ENCODE results near the gene SCAF8.
"Not testable (repeated sequence)": the region's sequence is repeated elsewhere in the genome, so short reads cannot be mapped to it uniquely, and the experiment has no call there.

Gene SCAF8, protein sequence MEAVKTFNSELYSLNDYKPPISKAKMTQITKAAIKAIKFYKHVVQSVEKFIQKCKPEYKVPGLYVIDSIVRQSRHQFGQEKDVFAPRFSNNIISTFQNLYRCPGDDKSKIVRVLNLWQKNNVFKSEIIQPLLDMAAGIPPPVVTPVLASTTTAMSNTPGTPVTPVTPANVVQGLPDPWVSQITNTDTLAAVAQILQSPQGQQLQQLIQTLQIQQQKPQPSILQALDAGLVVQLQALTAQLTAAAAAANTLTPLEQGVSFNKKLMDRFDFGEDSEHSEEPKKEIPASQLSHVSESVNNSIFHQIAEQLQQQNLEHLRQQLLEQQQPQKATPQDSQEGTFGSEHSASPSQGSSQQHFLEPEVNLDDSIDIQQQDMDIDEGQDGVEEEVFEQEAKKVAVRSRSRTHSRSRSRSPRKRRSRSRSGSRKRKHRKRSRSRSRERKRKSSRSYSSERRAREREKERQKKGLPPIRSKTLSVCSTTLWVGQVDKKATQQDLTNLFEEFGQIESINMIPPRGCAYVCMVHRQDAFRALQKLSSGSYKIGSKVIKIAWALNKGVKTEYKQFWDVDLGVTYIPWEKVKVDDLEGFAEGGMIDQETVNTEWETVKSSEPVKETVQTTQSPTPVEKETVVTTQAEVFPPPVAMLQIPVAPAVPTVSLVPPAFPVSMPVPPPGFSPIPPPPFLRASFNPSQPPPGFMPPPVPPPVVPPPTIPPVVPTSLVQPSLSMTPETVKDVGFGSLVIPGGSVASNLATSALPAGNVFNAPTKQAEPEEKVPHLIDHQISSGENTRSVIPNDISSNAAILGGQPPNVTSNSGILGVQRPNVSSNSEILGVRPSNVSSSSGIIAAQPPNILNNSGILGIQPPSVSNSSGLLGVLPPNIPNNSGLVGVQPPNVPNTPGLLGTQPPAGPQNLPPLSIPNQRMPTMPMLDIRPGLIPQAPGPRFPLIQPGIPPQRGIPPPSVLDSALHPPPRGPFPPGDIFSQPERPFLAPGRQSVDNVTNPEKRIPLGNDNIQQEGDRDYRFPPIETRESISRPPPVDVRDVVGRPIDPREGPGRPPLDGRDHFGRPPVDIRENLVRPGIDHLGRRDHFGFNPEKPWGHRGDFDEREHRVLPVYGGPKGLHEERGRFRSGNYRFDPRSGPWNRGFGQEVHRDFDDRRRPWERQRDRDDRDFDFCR (N-terminal part only)

DNA sequence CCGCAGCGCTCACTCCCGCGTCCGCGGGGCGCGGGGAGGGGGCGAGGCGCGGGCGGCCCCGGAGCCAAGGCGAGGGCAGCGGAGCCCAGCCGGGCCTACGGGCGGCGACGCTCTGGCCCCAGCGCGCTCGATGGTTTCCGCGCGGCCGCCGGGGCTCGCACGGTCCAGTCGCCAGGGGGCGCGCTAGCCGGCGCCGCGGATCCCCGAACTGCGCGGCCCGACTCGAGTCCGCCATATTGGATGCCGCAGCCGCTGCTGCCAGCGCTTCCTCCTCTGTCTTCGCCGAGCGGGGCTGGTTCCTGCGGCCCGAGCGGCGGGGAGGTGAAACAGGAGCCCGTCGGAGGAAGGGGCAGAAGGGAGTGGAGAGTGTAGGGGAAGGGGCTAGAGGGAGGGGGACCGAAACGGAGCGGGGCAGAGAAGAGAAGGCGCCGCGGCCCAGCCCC, at the start of gene SCAF8:
Gene SCAF8, plus strand, starts transcription at position 234 of the 443 bp plus-strand sequence. CDS start 485 bp downstream, outside the sequence.
- peak; percentile 94 for DNase-seq

DNA sequence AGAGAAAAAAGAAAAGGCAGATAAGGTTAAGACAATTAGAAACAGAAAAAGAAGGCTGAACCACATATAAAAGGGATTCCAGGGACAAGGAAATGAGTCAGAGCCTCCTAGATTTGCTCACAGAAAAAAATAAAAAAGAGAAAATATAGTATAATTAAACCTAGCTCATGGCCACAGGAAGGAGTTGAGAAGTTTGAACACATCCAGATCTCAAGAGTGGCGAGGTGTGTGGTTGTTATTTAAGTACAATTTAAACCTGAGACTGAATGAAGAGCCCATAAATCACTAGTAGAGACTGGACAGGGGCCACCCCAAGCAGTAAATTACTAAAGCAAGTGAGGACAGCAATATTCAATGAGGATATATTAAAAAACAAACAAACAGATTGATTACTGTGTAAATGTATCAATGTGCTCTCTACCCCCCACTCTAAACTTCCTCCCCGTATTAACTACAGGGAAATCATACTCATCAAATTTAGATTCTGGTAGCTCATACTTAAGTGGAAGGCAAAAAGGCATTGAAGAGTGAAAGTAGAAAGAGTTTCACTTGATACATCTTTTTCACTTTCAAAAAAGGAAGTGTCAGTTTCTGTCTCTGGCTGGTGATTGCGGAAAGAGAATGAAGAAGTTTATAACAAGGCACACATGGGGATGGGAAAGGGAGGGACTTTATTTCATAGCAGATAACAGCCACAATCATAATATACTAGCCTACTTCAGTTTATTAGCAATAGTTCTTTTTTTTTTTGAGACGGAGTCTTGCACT, 49.3 kb upstream of the SCAF8 start:
- DNase-seq: peak; percentile 91

DNA sequence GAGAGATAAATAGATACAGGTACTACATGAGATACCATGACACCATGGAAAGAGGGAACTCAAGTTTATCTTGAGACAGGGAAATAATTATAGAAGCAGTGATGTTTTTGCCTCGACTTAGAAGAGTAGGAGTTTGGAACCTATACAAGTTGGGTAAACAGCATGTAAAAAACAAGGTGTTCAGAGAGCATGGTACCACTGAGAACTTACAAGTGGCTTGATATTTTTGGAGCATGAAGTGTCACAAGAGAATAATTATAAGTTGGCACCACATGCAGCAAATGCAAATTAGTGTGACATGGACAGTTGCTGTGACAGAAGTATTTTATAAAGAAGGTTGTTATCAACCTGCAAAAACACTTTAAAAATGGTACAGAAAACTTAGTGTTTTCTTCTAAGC, 47.1 kb upstream of the SCAF8 start:
- no peak for DNase-seq

DNA sequence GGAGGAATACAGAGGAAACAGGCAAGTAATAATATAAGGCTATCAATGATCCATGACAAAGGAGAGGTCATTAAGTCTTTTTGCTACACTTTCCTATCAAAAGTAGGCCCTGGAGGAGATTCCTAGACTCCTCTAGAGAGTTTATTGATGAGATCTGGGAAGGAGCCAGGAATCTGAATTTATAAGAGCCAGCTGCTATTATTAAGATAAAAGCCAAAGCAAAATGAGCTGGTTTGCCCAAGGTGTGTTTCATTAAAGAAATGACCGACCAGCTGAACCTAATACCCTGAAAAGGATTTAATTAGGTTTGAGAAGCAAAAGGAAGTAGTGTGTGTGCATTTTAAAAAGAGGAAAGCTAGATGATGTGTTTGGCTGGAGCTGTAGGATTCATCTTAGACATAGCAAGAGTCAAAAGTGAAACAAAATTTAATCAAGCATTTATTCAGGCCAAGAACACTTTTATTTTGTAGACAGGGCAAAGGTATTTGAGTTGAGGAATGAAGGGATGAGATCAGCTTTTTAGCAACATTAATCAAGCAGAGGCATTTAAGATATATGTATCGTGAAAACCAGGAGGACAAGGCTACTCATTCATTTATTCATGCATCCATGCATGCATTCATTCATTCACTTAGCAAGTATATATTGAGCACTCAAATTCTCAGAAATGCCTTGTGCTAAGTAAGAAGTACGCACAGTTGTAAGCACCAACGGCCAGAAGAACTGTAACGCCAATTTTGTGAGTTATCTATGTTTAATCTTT, 43.5 kb upstream of the SCAF8 start:
- no peak for DNase-seq

DNA sequence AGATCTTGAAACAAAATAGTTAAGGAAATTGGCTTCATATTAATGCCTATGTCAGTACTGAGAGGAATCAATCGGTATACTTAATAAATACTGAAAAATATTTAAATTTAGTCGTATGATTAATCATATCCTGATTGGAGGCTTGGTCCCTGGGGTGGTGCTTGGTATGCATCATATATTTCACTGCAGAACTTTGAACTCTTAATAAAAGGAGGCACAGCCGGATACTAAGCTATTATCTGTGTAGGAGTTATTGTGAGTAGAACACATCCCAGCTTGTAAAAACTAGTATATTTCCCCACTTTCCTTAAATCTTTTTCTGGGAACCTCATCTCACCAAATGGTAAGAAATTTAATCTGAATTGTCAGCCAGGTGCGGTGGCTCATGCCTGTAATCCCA, 42.4 kb upstream of the SCAF8 start:
- DNase-seq: no peak

DNA sequence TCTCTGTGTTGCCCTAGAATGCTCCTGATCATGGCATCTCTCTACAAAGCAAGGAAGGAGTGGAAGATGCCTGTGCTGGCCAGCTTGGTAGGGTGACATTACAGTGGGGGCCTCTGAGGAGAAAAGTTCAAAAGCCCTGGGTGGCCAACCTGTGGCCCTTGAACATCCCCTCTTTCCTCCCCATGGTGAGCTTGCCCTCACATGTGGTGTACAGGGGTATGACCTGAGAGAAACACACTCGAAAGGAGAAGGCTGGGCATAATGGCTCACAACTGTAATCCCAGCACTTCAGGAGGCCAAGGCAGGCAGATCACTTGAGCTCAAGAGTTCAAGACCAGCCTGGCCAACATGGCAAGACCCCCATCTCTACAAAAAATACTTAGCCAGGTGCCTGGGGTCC, 36.6 kb upstream of the SCAF8 start:
- no peak for DNase-seq

DNA sequence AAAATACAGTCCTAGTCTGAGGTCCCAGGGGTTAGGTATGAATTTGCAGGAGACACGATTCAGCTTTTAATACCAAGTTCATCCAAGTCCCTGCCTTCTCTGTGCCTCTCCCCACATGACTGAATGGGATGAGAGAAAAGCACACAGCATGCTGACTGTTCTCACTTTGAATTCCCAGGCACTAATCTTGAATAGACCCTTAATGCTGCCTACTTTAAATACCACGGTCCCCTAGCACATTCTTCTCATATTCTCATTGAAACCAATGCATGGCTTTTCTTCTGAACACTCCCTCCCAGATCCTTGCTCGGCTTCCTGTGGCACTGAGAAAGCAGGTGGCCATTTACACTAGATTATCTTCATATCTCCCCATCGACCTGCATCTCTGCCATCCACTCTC, 30.1 kb upstream of the SCAF8 start:
- DNase-seq: no peak

DNA sequence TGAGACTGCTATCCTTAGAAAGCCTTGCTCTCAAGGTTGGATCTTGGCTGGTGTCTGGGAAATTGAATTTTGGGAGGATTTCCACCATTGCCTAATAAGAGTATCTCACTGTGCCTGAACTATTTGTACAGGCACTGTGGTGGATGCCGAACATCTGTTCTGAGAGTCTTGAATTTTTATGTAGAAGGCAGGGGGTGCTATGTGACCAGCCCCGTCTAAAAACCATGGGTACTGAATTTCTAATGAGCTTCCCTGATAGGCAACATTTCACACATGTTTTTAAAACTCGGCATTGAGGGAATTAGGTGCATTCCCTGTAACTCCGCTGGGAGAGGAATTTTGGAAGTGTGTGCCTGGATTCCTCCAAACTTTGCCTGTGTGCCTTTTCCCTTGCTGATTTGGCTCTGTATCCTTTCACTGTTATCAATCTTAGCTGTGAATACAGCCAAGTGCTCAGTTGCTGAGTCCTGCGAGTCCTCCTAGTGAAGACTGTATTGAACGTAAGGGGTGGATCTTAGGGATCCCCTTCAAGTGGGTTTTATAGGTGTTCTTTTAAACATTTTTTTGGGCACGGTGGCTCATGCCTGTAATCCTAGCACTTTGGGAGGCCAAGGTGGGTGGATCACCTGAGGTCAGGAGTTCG, 27.6 kb upstream of the SCAF8 start:
- DNase-seq: peak; percentile 60

DNA sequence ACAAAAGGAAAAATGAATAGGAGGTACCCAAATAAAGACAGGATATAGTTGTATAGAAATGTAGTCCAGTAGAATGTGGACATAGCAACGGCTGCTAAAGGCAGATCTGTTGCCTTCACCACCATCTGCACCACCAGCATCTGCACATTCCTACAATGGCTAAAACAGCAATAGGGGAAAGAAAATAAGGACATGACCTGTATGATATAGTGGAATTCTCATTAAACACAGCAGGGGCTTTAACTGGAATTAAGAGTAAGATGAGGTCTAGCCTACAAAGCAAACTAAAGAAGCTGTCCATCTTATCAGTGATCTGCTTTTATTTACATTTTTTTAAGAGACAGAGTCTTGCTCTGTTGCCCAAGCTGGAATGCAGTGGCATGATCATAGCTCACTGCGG, 26.8 kb upstream of the SCAF8 start:
- no peak for DNase-seq

DNA sequence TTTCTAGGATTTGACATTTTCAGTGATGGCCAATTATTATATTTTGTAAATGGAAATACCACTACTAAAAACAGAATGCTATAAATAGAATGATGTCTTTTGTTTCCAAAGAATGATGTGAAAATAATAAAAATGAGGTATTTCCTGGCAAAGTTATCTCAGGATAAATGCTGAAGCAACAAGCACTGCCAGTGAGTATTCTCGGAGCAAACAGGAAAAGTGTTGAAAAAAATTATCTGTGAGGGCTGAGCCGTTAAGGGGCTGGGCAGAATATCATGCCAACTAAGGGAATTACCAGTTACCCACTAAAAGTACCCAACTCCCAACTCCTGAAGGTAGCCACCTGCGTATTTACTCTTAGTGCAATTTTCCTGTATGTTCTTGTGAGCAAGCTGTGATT, 23.6 kb upstream of the SCAF8 start:
- no peak for DNase-seq

DNA sequence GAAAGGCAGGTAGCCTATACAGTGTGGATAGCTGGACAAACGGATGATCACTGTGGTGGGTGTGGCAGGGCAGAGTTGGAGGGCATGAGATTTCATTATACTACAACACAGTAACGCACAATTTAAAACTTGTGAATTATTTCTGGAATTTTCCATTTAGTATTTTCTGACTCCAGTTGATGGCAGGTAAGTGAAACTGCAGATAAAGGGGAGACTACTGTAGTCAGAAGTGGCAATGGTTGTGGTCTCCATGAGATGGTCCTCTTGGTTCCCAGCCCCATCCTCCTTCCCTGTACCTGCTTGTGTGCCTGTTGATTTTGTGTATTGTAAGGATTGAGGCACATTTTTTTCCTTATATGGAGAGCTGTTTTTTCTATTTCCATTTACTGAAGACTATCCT, 22.5 kb upstream of the SCAF8 start:
- no peak for DNase-seq

DNA sequence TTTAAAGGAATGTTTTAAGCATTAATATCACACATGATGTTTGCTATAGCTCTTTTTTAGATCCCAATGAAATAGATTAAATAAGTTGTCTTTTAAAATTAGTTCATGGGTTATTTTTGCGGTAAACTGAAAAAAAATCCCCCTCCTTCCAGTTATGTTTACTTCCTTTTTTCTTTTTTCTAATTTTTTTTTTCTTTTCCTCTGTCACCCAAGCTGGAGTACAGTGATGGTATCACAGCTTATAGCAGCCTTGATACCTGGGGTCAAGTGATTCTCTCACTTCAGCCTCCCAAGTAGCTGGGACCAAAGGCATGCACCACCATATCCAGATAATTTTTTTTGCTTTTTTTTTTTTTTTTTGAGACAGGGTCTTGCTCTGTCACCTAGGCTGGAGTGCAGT, 17.8 kb upstream of the SCAF8 start:
- DNase-seq: peak; percentile 52

DNA sequence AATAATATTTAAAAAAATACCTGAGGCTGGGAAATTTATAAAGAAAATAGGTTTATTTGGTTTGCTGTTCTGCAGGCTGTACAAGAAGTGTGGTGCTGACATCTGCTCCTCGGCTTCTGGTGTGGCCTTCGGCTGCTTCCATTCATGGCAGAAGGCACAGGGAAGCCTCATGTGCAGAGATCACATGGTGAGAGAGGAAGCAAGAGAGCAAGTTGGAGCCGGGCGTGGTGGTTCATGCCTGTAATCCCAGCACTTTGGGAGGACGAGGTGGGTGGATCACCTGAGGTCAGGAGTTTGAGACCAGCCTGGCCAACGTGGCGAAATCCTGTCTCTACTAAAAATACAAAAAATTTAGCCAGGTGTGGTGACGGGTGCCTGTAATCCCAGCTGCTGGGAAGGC, 16.9 kb upstream of the SCAF8 start:
- DNase-seq: not testable (repeated sequence)

DNA sequence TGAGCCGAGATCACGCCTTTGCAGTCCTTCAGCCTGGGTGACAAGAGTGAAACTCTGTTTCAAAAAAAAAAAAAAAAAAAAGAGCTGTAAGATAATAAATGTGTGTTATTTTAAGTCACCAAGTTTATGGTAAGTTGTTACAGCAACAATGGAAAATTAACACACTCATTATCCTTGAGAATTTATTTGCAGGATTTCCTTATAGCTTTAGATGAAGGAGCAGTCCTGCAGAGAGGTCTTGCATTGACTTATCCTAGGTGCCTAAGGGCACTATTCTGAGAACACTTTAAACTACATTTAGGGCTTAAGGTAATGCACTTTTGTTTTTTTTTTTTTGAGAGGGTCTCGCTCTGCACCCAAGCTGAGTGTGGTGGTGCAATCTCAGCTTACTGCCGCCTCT, 13.8 kb upstream of the SCAF8 start:
- DNase-seq: no peak

DNA sequence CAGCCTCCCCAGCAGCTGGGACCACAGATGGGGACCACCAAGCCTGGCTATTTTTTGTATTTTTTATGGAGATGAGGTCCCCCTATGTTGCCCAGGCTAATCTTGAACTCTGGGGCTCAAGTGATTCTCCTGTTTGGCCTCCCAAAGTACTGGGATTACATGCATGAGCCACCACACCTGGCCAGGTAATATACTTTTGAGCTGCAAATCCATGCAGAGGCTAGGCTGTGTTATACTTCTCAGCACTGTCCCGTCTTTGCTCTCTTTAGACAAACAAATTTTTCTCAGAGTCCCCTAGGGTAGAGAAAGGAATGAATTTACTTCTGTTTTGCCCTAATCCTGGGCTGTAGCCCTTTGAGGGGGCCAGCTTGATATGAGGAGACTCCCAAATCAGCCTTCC, 13.4 kb upstream of the SCAF8 start:
- no peak for DNase-seq

DNA sequence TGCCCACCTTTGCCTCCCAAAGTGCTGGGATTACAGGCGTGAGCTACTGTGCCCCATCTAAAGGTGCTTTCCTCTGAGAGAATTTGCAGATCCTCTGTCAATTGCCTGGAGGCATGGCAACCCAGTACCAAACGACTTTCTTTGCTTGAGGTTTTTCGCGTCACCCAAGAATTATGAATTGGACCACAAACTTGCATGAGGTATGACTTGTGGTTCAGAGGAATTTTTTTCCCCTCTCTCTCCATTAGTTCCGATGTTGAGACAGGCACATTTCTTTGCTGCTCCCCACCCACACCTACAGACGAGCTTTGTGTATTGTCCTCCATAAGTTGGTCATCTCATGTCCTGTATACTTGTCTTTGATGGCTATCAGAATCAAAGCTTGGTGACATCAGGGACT, 11.8 kb upstream of the SCAF8 start:
- DNase-seq: no peak

DNA sequence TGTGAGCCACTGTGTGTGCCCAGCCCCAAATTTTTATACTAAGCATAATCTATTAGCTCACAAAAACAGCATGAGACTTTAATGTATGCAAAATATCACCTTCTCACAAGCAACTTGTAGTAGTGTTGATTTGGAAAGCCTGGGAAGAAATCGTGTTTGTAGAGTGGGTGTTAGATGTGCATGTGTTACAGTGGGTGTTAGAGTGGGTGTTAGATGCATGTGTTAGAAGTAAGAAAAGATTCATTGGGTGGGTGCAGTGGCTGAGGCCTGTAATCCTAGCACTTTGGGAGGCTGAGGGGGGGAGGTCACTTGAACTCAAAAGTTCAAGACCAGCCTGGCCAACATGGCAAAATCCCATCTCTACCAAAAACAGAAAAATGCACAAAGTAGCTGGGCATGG, 6.3 kb upstream of the SCAF8 start:
- no peak for DNase-seq

DNA sequence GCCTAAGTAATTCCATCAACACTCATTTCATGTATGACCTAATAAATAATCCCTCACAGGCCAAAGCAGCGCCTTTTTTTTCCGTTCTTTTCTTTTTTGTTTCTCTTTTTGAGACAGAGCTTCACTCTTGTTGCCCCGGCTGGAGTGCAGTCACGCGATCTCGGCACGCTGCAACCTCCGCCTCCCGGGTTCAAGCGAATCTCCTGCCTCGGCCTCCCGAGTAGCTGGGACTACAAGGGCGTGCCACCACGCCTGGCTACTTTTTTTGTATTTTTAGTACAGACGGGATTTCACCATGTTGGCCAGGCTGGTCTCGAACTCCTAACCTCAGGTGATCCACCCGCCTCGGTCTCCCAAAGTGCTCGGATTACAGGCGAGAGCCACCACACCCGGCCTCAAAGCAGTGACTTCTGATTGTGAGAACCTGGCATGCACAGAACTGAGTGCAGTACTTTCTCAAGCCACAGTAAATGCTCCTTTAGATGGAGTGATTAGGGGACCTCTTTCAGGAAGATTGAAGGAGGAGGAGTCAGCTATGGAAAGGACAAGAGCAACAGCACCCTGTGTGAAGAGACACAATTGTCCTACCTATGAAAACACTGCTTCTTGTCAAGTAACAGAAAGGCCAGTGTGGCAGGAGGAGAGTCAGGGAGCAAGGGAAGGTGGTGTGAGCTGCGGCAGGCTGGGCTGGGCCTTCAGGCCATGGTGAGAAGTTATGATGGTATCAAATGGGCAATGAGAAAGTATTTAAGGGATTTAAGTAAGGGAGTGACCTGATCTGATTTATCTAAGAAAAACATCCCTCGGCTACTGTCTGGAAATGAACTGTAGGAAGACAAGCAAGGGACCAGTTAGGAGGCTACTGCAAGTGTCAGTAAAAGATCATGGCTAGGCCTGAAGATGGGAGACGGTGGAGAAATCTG, 1.7 kb upstream of the SCAF8 start:
- no peak for DNase-seq

DNA sequence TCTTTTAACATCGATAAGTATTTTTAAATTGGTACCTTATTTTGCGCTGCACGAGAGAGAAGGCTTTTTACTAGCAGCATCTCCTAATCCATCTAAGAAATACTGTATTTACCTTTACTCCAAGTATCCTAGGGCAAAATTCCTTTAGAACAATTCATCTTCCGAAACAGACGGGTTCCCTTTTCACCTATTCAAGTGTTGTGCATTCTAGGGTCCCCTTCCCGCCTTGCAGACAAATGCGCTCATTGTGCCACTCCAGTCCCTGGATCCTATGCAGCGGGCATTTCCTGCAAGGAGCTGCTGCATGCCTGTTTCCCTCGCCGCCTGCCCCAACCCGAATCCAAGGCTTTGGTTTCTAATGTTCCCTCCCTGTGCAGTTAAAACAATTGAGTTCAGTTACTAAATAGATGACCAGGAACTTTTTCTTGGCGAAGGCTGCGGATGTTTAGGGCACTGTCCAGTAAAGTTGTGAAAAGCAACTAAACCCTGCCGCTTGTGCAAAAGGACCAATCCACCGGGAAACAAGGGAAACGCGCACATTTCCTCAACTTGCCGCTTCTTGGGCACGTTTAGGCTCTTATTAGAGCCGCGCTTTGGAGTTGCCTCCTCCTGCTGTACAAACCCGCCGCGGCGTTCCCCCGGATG, 556 bp upstream of the SCAF8 start:
- no peak for DNase-seq
